ENCODE results near the gene HECTD4. TPM values are rescaled to one million over a fixed set of nuclear protein-coding genes. Genes with fewer than 3 reads are reported as not detected.

Gene HECTD4, protein sequence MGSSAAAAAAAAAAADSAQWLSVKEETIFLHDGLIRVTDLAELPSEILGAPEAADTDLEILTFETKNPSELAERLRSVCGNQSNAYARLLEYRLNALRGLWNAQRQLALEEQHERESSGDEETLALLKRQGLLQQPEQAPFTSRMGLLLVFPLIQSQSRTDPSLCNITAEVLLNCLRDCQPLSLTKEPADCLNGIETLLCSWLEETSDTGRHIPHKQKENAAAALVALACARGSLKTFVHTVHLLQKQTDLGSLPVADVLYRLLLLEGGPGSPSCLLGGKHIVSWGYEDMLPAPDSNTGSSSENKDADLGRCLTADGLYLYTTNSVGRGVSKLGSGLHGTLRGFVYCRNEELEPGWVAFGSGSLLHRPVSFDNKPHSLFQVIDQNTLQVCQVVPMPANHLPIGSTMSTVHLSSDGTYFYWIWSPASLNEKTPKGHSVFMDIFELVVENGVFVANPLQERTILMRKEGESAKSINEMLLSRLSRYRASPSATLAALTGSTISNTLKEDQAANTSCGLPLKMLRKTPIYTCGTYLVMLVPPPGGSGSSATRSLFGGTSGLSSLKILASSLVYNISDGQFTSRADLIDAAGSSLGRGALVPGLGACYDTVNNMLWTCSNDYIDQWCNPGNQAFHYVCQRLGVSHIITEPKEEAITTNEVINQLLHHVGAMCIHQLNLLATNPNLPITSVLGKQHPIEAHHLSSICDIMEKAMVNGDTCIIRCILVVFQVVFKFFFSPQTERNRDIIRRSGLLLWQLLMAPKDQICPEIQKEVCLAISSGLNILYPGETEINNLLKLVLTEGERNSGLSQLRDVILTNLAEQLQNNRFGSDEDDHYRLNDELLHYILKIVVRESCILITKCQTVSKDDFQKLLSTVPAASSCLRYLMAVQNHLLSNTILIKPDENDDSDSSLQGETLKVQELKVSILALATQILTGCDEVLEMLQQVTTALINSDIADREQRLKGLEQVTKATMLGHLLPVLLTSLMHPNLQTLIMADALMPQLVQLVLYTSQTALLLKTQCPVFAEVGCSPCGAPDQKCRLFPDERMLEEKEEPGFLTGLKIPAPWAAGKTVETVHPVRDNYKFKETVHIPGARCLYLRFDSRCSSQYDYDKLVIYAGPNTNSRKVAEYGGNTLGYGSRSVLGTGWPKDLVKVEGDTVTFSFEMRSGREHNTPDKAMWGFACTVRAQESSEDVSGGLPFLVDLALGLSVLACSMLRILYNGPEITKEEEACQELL (N-terminal part only)
- total RNA-seq, result 33.6 and 33.8 TPM in 2 replicates

DNA sequence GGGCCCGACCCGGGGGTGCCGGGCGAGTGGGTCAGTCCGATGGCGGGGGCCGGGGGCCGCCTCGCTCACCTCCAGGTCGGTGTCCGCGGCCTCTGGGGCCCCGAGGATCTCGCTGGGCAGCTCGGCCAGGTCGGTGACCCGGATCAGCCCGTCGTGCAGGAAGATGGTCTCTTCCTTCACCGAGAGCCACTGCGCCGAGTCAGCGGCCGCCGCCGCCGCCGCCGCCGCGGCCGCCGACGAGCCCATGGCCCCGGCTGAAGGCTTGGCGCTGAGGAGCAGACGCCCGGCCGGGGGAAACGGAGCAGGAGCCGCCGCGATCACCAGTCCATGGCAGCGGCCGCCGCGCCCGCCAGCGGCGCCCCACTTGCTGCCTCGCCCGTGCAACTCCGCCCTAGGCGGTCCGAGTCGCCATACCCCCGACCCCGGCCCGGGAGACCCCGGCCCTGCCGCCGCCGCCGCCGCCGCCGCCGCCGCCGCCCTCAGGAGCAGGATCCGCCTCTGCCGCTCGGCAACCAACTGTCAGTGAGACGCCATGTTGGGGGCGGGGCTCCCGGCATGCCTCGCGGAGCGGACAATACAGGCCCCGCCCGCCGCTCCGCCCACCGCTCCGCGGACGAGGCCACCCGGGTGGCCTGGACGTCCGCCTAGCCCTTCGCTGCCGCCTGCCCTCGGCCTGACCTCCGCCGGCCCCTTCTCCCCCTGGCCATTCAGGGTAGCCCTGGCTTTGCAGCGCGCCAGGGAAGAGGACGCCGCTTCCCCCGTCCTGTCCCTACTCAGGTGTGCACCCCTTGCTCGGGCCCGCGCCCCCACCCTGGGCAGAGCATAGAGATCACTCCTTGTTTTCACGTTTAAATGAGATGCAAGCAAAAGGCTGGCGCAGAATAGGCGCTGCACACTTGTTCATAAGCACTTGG lies at the start of gene HECTD4:
TSS of gene HECTD4 (minus strand) at position 549 of the 914 bp plus-strand sequence. CDS start at position 246, 303 bp downstream.
- Mint-ChIP-seq H3K27ac (peak within 1 kb of the TSS; percentile 91), H3K4me1 (peaks cover 29% of the 10 kb centered on the region), H3K4me3 (peak within 1 kb of the TSS; percentile 95), H3K27me3 (no peaks in the 10 kb centered on the region), H3K9me3 (no peaks in the 10 kb centered on the region), H3K36me3 (ENCODE audit: low read depth) (peaks cover 3% of the 10 kb centered on the region)
- DNase-seq, result peak; percentile 99
- intact Hi-C loops (cut with micrococcal nuclease), result loop anchor here (1.0 to 10.0 kb wide), 4 partner anchors 27 to 697 kb away; partner anchors contain the start of genes ACAD10, BRAP, MAPKAPK5 and RPL6

DNA sequence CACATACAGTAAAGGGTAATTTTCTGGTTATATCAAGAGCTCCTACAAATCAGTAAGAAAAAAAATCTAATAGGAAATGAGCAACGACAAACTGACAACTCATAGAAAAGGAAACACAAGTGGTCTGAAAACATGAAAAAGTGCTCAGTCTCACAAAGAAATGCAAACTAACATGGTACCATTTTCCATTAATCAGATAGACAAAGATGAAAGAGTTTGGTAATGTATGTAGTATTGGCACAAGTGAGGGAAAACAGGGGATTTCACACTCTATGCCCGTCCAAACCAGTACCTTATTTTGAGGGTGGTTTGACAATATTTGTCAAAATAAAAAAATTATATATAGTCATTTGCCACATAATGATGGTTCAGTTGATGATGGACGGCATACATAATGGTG lies 49.7 kb upstream of the HECTD4 start:
- no peak overlapping the region for H3K4me3 Mint-ChIP-seq
- peaks cover 21% of the 10 kb centered on the region for H3K4me1 Mint-ChIP-seq
- intact Hi-C loops (cut with micrococcal nuclease), result no loop called here
- no peaks in the 10 kb centered on the region for H3K27me3 Mint-ChIP-seq
- no peak for DNase-seq
- peak overlapping the region; percentile 62 for H3K27ac Mint-ChIP-seq
- peaks cover 24% of the 10 kb centered on the region for H3K36me3 Mint-ChIP-seq (ENCODE audit: low read depth)
- no peaks in the 10 kb centered on the region for H3K9me3 Mint-ChIP-seq

DNA sequence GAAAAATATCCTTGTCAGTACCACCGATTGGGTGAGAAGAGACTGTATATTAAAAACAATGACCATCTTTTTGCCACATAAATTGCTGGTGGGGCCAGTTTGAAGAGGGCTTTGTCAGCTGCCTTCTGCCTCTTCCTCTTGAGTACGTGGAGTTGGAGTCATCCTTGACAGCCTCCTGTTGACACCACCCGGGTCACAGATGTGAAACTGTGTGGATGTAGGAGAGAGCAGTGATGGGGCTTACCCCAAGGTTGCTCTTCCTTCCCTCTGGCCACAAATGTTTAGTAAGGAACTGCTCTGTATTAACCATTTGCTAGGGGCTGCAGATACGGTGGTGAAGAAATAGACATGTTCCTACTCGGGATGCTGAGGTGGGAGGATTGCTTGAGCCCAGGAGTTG lies 48.7 kb upstream of the HECTD4 start:
- Mint-ChIP-seq H3K4me3 (peak overlapping the region; percentile 2), H3K9me3 (no peaks in the 10 kb centered on the region), H3K4me1 (peaks cover 21% of the 10 kb centered on the region), H3K27me3 (no peaks in the 10 kb centered on the region), H3K36me3 (ENCODE audit: low read depth) (peaks cover 25% of the 10 kb centered on the region), H3K27ac (peak overlapping the region; percentile 62)
- no peak for DNase-seq
- intact Hi-C loops (cut with micrococcal nuclease), result no loop called here

DNA sequence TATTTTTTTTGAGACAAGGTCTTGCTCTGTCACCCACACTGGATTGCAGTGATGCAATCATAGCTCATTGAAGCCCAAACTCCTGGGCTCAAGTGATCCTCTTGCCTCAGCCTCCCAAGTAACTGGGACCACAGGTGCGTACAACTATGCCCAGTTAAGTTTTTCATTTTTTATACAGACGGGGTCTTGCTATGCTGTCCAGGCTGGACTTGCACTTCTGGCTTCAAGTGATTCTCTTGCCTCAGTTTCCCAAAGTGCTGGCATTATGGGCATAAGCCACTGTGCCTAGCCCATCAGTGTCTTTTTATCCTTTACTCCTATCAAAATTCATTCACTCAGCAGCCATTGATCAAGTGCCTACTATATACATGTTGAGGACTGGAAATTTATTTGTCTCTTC lies 45.5 kb upstream of the HECTD4 start:
- H3K4me1 Mint-ChIP-seq, result peaks cover 33% of the 10 kb centered on the region
- H3K4me3 Mint-ChIP-seq, result no peak overlapping the region
- DNase-seq, result no peak
- no peaks in the 10 kb centered on the region for H3K27me3 Mint-ChIP-seq
- intact Hi-C loops (cut with micrococcal nuclease), result no loop called here
- H3K36me3 Mint-ChIP-seq (ENCODE audit: low read depth), result peaks cover 34% of the 10 kb centered on the region
- no peak overlapping the region for H3K27ac Mint-ChIP-seq
- no peaks in the 10 kb centered on the region for H3K9me3 Mint-ChIP-seq

DNA sequence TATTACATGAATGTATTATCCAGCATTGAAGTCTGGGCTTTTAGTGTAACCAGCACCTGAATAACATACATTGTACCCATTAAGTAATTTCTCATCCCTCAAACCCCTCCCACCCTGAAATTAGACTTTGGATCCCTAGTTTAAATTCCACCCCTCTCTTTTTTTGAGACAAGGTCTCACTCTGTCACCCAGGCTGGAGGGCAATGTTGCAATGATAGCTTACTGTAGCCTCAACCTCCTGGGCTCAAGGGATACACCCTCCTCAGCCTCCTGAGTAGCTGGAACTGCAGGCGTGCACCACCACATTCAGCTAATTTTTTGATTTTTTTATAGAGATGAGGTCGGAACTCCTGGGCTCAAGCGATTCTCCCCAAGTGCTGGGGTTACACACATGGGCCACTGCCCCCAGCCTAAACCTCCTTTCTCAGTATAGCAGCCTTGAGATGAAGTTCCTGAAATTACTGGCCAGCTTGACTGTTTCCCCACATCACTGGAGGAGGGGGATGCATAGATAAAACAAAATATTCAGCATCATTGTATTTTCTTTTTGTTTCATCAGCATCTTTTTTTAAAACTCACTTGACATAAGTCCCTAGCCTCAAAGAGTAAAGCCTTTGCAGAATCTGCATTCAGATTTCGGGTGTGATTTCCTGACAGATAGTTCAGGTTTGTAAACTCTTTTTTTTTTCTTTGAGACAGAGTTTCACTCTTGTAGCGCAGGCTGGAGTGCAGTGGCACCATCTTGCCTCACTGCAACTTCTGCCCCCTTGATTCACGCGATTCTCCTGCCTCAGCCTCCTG lies 43.6 kb upstream of the HECTD4 start:
- intact Hi-C loops (cut with micrococcal nuclease), result no loop called here
- H3K36me3 Mint-ChIP-seq (ENCODE audit: low read depth), result peaks cover 30% of the 10 kb centered on the region
- DNase-seq, result no peak
- H3K27ac Mint-ChIP-seq, result no peak overlapping the region
- no peaks in the 10 kb centered on the region for H3K9me3 Mint-ChIP-seq
- peaks cover 35% of the 10 kb centered on the region for H3K4me1 Mint-ChIP-seq
- H3K4me3 Mint-ChIP-seq, result no peak overlapping the region
- H3K27me3 Mint-ChIP-seq, result no peaks in the 10 kb centered on the region

DNA sequence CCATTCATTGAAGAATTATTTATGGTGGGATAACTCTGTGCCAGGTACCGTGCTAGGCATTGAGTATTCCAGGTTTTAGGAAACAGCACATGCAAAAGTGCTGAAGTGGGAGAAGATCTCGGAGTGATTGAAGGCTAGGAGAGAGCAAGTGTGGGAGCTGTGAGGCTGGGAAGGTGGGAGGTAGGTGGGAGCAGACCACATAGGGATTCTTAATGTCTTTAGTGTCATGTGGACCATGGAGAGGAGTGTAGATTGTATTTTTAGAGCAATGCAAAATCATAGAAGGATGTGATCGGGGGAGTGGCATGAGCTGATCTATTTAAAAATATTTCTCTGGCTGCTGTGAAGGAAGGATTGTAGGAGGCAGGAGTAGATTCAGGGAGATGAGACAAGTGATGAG lies 41.9 kb upstream of the HECTD4 start:
- no peak overlapping the region for H3K27ac Mint-ChIP-seq
- no peak overlapping the region for H3K4me3 Mint-ChIP-seq
- no peaks in the 10 kb centered on the region for H3K27me3 Mint-ChIP-seq
- H3K9me3 Mint-ChIP-seq, result no peaks in the 10 kb centered on the region
- no peak for DNase-seq
- peaks cover 47% of the 10 kb centered on the region for H3K4me1 Mint-ChIP-seq
- H3K36me3 Mint-ChIP-seq (ENCODE audit: low read depth), result peaks cover 34% of the 10 kb centered on the region
- intact Hi-C loops (cut with micrococcal nuclease), result no loop called here

DNA sequence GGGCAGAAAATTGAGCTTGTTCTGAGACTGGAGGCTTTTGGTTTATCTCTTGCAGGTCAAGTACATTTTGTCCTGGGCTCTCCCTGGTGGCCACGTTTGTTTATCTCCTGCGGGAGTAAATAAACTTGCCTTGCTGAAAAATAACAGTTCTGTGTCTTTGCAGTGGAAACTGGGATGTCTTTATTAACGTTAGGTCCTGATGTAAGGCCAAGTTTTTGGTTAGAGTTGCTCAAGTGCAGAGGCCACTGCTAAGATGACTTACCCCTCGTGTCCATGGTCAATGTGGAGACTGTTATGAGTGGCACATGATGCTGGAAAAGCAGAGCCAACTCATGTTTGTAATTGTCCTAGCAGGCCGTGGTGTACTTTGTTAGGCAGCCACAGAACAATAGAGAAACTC lies 40.3 kb upstream of the HECTD4 start:
- Mint-ChIP-seq H3K4me3 (no peak overlapping the region), H3K4me1 (peaks cover 46% of the 10 kb centered on the region), H3K9me3 (no peaks in the 10 kb centered on the region), H3K36me3 (ENCODE audit: low read depth) (peaks cover 30% of the 10 kb centered on the region), H3K27me3 (peaks cover 3% of the 10 kb centered on the region), H3K27ac (no peak overlapping the region)
- no peak for DNase-seq
- intact Hi-C loops (cut with micrococcal nuclease), result no loop called here

DNA sequence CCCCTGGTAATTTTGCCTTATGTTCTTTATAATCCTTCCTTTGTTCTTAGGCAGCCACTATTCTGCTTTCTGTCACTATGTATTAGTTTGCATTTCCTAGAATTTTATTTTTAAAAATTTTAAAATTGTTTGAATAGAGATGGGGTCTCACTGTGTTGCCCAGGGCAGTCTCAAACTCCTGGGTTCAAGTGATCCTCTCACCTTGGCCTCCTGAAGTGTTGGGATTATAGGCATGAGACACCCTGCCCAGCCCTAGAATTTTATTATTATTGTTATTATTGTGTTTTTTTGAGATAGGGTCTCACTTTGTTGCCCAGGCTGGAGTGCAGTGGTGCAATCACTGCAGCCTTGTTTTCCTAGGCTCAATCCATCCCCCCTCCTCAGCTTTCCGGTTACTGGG lies 39.1 kb upstream of the HECTD4 start:
- intact Hi-C loops (cut with micrococcal nuclease), result no loop called here
- H3K27me3 Mint-ChIP-seq, result peaks cover 3% of the 10 kb centered on the region
- H3K4me3 Mint-ChIP-seq, result no peak overlapping the region
- H3K9me3 Mint-ChIP-seq, result no peaks in the 10 kb centered on the region
- H3K36me3 Mint-ChIP-seq (ENCODE audit: low read depth), result peaks cover 29% of the 10 kb centered on the region
- peaks cover 51% of the 10 kb centered on the region for H3K4me1 Mint-ChIP-seq
- no peak for DNase-seq
- no peak overlapping the region for H3K27ac Mint-ChIP-seq

DNA sequence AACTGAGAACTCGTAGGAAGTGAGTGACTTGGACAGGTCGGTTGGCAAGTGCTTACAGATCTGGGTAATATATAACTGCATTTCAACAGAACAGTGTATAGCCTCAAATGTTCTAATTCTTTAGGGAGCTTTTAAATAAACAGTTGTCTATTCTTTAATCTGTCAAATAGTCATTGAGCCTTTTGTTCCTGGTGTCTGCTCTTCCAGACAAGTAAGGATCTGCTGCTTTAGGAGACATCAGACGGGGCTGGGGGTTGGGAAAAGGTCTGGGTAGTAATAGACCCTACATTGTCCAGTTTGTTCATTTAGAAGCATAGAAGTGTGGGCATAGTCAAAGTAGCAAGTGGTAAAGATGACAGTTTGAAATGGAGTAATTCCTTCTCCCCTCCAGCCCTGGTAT lies 38.5 kb upstream of the HECTD4 start:
- Mint-ChIP-seq H3K4me3 (peak overlapping the region; percentile 97), H3K27ac (peak overlapping the region; percentile 20), H3K27me3 (peaks cover 3% of the 10 kb centered on the region), H3K9me3 (no peaks in the 10 kb centered on the region), H3K36me3 (ENCODE audit: low read depth) (peaks cover 29% of the 10 kb centered on the region), H3K4me1 (peaks cover 49% of the 10 kb centered on the region)
- no peak for DNase-seq
- intact Hi-C loops (cut with micrococcal nuclease), result no loop called here

DNA sequence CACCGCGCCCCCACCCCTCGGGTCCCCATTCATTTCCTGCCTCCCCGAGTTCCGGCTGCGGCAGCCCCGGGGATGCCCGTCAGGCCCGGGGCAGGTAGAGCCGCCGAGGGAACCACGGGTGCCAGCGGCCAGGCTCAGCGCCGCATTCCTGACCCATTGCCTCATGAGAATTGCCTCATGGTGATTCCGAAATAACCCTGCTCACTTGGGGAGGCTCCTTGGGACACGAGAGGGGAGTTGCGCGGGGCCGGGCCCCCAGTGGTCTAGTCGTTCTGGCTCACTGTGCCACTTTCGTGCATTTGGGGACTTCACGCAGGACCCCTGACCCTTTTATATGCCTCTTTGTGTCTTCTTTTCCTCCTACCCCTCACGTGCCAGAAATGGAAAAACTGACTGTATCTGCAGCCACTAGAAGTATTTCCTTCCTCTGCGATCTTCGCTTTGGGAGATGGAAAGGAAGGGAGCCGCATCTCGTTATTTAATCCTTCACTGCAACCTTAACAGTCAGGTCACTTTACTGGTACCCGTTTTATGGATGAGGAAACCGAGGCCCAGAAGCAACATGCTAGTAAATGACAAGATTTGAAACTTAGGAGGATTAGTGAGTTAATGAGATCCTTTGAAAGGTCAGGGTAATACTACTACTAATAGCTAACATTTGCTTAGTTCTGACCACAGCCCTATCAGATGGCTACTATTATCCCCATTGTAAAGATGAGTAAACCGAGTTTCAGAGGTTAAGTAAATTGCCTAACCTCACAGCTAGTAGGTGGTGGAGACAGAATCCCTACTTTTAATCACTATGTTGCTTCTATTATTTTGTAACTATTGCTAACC lies 37.3 kb upstream of the HECTD4 start:
- H3K4me1 Mint-ChIP-seq, result peaks cover 47% of the 10 kb centered on the region
- intact Hi-C loops (cut with micrococcal nuclease), result loop anchor here (1.0 to 10.0 kb wide), 2 partner anchors 10 to 1015 kb away; partner anchors contain the start of genes RPL6 and SH2B3
- peak overlapping the region; percentile 97 for H3K4me3 Mint-ChIP-seq
- H3K27me3 Mint-ChIP-seq, result peaks cover 5% of the 10 kb centered on the region
- no peak for DNase-seq
- peaks cover 25% of the 10 kb centered on the region for H3K36me3 Mint-ChIP-seq (ENCODE audit: low read depth)
- H3K27ac Mint-ChIP-seq, result peak overlapping the region; percentile 97
- H3K9me3 Mint-ChIP-seq, result no peaks in the 10 kb centered on the region

DNA sequence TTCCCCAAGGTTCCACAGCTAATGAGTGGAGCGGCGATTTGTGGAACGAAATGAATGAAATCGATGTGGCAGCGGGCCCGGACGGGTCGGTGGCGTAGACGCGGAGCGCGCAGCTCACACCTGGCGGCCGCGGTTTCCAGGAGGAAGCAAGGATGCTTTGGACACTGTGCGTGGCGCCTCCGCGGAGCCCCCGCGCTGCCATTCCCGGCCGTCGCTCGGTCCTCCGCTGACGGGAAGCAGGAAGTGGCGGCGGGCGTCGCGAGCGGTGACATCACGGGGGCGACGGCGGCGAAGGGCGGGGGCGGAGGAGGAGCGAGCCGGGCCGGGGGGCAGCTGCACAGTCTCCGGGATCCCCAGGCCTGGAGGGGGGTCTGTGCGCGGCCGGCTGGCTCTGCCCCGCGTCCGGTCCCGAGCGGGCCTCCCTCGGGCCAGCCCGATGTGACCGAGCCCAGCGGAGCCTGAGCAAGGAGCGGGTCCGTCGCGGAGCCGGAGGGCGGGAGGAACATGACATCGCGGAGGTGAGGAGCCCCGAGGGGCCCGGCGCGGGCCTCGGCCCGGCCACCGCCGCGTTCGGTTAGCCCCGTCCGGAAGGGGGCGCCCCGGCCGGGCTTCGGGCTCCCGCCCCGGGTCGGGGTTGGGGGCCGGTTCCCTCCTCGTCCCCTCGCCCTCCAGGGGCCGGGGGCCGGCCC lies 36.5 kb upstream of the HECTD4 start, which contains the start of gene PTPN11:
TSS of gene PTPN11 (plus strand) at position 340 of the 689 bp plus-strand sequence. CDS start at position 505, 165 bp downstream.
- Mint-ChIP-seq H3K36me3 (ENCODE audit: low read depth) (peaks cover 21% of the 10 kb centered on the region), H3K4me3 (peak within 1 kb of the TSS; percentile 97), H3K27me3 (peaks cover 5% of the 10 kb centered on the region), H3K27ac (peak within 1 kb of the TSS; percentile 99), H3K4me1 (peaks cover 42% of the 10 kb centered on the region), H3K9me3 (no peaks in the 10 kb centered on the region)
- peak; percentile 98 for DNase-seq
- intact Hi-C loops (cut with micrococcal nuclease), result loop anchor here (1.0 to 10.0 kb wide), 2 partner anchors 9 to 1014 kb away; partner anchors contain the start of genes RPL6 and SH2B3
